Astrocyte of the cerebellum (primary cell): ENCODE results near the gene LGALS7B.
A peak's percentile ranks its signal among the peaks of the same experiment; 100 is the strongest.

Source experiments
- DNase-seq: peaks from one replicate; pipeline ENCODE4 v3.0.0-alpha.2; 2011; ENCODE audit warnings: low read depth
- H3K4me3 ChIP-seq: 2 replicates; pipeline ENCODE4 v1.5.1; 2011; ENCODE audit warnings: mild to moderate bottlenecking, low read depth, low read length, moderate library complexity
- in situ Hi-C: cut with HindIII; loops from 2 replicates; pipeline ENCODE4 v1.10.0; 2017; ENCODE audit warnings: low sequenced_read_pairs
- TF ChIP-seq, protein P1 (sequence below): IDR thresholded peaks from 2 replicates; pipeline ENCODE4 v1.5.1; 2012; ENCODE audit warnings: low read length, low read depth, moderate library complexity, mild to moderate bottlenecking; ENCODE audit errors: missing control alignments

The LGALS7B gene

DNA sequence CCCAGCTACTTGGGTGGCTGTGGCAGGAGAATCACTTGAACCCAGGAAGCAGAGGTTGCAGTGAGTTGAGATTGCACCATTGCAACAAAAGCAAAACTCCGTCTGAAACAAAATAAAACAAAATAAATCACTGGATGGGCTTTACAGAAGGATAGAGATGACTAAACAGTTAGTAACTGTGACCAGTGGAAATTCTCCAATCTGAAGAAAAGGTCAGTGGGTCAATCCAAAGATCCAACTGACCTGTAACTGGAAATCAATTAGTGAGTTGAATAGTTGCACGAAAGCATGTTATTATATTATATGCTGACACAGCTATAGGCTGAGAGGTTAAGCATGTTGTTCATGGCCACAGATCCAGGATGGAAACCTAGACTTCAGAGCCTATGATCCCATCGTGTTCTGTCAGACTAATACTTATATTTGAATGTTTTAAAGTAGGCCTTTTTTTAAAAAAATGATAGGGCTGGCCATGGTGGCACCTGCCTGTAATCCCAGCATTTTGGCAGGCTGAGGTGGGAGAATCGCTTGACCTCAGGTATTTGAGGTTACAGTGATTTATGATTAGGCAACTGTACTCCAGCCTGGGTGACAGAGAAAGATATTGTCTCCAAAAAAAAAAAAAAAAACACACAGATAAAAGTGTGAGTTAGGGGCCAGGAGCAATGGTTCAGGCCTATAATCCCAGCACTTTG is 41.2 kb downstream of the LGALS7B start:
- in situ Hi-C loops, result no loop called here
- H3K4me3 ChIP-seq, result no peak overlapping the region
- DNase-seq, result no peak
- TF ChIP-seq, protein P1, sequence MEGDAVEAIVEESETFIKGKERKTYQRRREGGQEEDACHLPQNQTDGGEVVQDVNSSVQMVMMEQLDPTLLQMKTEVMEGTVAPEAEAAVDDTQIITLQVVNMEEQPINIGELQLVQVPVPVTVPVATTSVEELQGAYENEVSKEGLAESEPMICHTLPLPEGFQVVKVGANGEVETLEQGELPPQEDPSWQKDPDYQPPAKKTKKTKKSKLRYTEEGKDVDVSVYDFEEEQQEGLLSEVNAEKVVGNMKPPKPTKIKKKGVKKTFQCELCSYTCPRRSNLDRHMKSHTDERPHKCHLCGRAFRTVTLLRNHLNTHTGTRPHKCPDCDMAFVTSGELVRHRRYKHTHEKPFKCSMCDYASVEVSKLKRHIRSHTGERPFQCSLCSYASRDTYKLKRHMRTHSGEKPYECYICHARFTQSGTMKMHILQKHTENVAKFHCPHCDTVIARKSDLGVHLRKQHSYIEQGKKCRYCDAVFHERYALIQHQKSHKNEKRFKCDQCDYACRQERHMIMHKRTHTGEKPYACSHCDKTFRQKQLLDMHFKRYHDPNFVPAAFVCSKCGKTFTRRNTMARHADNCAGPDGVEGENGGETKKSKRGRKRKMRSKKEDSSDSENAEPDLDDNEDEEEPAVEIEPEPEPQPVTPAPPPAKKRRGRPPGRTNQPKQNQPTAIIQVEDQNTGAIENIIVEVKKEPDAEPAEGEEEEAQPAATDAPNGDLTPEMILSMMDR, result no peak

GRCh38 chr19:38831142-38831605 is 42.2 kb downstream of the LGALS7B start:
- in situ Hi-C loops, result no loop called here
- peak; percentile 83 for DNase-seq
- TF ChIP-seq, protein P1, result no peak
- peak overlapping the region; percentile 76 for H3K4me3 ChIP-seq

DNA sequence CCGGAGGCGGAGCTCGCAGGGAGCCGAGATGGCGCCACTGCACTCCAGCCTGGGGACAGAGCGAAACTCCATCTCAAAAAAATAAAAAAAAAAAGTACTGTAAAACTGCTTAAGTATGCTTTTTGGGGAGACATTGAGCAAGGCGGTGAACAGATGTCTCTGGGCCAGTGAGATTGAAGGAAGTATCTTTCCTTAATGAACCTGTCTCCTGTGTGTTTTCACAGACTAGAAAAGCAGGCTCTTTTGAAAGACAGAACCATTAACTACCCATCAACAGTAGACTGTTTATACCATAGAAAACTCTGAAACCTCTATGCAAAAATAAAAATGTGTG is 44.1 kb downstream of the LGALS7B start:
- DNase-seq, result no peak
- in situ Hi-C loops, result no loop called here
- no peak overlapping the region for H3K4me3 ChIP-seq
- TF ChIP-seq, protein P1, result no peak

DNA sequence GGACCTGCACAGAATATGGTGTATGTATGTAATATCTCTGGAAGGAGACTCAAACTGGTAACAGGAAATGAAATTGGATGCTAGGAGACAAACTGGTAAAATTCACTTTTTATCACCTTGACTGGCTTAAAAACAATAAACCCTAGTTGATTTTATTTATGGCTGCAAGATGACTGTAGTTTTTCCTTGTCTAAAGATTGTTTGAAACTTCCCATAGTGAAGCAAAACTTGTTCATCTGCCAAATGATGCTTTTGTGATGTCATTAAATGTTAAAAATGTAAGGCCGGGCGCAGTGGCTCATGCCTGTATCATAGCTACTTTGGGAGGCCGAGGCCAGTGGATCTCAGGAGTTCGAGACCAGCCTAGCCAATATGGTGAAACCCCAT is 45.1 kb downstream of the LGALS7B start:
- in situ Hi-C loops, result no loop called here
- no peak overlapping the region for H3K4me3 ChIP-seq
- DNase-seq, result no peak
- TF ChIP-seq, protein P1, result no peak

DNA sequence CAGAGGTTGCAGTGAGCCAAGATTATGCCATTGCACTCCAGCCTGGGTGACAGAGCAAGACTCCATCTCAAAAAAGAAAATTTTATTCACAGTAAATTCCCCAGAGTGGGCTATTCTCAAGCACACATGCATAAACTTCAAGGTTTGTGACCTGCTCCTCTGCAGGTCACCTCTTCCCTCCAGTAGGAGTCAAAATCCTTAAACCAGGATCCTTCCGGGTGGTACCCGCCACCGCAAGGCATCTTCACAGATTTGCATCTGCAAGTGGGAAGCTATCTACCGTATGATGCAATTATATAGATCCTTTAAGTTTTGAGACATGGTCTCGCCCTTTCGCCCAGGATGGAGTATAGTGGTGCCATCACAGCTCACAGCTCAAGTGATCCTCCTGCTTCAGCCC is 45.6 kb downstream of the LGALS7B start:
- no peak overlapping the region for H3K4me3 ChIP-seq
- in situ Hi-C loops, result no loop called here
- TF ChIP-seq, protein P1, result no peak
- no peak for DNase-seq

DNA sequence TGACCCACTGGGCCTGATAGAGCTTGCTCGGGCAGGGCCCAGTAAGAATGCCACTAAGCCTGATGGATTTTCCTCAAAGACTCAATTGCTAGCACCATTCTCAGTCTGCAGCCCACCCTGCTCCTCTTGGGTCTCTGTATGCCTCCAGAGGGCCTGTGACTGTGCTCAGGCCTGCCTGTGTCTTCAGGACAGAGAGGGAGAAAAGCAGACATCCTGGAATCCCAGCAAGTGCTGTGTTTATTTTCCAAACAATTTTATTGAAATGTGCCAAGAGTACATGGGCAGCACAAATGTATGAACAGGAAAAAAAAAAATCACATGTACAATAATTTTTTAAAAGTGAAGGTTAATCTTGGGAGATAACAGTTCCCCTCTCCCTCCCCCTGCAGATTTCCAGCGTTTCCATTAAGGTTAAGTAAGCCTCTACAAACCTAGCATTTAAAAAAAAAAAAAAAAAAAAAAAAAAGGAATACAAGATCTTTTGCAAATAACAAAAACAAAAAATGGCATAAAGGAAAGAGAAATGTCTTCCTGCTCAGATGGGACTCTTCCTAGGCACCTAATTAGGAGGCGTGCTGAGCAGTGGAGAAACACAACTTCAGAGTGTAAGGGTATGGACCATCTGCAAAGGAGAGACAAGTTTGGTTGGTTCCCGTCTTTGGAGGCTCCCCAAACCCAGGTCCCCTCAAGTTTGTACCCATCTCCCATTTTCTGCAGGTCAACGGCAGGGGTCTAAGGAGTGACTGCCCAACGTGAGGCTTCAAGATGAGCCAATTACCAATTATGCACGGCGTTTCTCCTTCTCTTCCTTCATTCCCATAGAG is 47.4 kb downstream of the LGALS7B start:
- in situ Hi-C loops, result no loop called here
- no peak for DNase-seq
- H3K4me3 ChIP-seq, result no peak overlapping the region
- TF ChIP-seq, protein P1, result no peak
